ENCODE results near the gene ADGRG6.

DNA sequence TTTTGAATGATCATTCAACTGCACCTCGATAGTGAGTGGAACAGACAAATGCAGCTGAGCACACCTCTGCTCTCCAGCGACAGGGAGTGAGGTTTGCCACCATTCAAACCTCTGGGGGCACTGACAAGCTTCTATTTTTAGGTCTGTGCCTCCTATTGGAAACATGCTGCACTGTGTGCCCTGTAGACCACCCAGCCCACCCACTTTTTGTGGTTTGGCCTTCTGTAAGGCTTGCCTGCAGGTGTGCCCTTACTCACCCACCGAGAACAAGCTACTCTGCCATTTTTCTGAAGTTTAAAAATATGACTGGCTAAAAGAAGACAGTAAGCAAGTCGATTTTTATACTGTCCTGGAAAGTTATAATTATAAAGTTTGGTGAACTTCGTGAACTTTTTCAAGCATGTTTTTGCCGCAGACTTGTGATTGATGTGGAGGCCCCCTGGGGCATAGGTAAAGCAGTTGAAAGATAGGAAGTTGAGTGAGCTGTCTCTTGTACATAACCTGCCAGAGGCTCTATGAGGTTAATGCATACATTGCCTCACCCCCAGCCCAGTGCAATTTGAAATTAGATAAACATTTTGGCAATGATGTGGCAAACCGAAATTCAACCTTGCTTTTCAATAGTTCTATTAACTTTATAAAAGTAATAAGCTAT is 53.8 kb downstream of the ADGRG6 start:
- TF ChIP-seq PAX5 (IDR thresholded peaks at IDR 0.05; ENCODE audit: insufficient read depth, low read length, severe bottlenecking), result no peak
- TF ChIP-seq POLR2A (IDR thresholded peaks at IDR 0.05; ENCODE audit: low read depth, low read length), result no peak
- no peak for TF ChIP-seq TAF1 (IDR thresholded peaks at IDR 0.05; ENCODE audit: low read depth, low read length)
